Ovary (tissue), 9 donors: ENCODE measurements around the gene TSHZ2. TPM values are rescaled to one million over a fixed set of nuclear protein-coding genes. Genes with fewer than 3 reads are reported as not detected.

Experiments
- DNase-seq, 5 donors: peaks; one replicate each; pipeline ENCODE4 v3.0.0-alpha.2; 2019 to 2020
- H3K27ac ChIP-seq, 2 donors: fragments of 200-600 bp; one replicate each; pipeline versions ENCODE4 v1.5.1 to v1.8.0; 2019 to 2022
- H3K27me3 ChIP-seq: fragments of 200-600 bp; one replicate; pipeline ENCODE4 v1.8.0; 2022
- H3K36me3 ChIP-seq: fragments of 200-600 bp; sonication (generic); one replicate; pipeline ENCODE4 v1.5.1; 2019
- H3K4me1 ChIP-seq: one replicate; pipeline ENCODE4 v1.8.1; 2013; ENCODE audit warnings: mild to moderate bottlenecking, moderate library complexity; ENCODE audit not compliant: insufficient read depth
- H3K4me3 ChIP-seq: fragments of 200-600 bp; sonication (generic); one replicate; pipeline ENCODE4 v1.5.1; 2017
- H3K9me3 ChIP-seq, 2 donors: fragments of 200-600 bp in 1 of 2; sonication (generic) in 1 of 2; one replicate each; pipeline versions ENCODE4 v1.5.1 to v1.8.1; 2013 to 2019; ENCODE audit warnings: mild to moderate bottlenecking in 1 of 2, moderate library complexity in 1 of 2
- CTCF ChIP-seq, 3 donors: fragments of 450-650 bp in 2 of 3; fragments of 200-600 bp in 1 of 3; IDR thresholded peaks; one replicate each; pipeline versions ENCODE4 v1.5.1 to v1.8.0; 2016 to 2022; ENCODE audit warnings: antibody characterized with exemption in 3 of 3, mild to moderate bottlenecking in 1 of 3
- EP300 ChIP-seq: sonication (generic); formaldehyde crosslinking; IDR thresholded peaks from one replicate; pipeline ENCODE4 v1.6.1; 2017; ENCODE audit warnings: antibody characterized with exemption
- POLR2A ChIP-seq: fragments of 450-650 bp; IDR thresholded peaks from one replicate; pipeline ENCODE4 v1.6.1; 2017; ENCODE audit warnings: antibody characterized with exemption, mild to moderate bottlenecking, moderate library complexity
- WGBS, 3 donors: extraction: QIAGEN DNeasy Blood & Tissue Kit in 1 of 3; methylation state at CpG; one replicate each; pipeline versions ENCODE4 v1.1.5 to v1.1.7; 2013 to 2017; 5-methylcytosine and 5-hydroxymethylcytosine counted together
- intact Hi-C, 4 donors: fragments of 100-400 bp; cut with DNase I; formaldehyde crosslinking; loops; one replicate each; pipeline versions ENCODE4 v1.11.0 to v1.15.1; 2022 to 2023
- polyA plus RNA-seq, 2 donors: library from polyadenylated mRNA; stranded (reverse); fragments of 200-250 nt in 1 of 2; fragments of 350-450 nt in 1 of 2; fragmentation: Illumina TruSeq in 1 of 2; extraction: RNeasy Lipid Tissue Mini Kit (QIAGEN cat#74804) in 1 of 2; gene quantifications; one replicate each; pipeline ENCODE4 v1.2.3, GENCODE V29; 2013 to 2014
- total RNA-seq, 7 donors: library from RNA; depleted of rRNA in 2 of 7; stranded (reverse); fragments of >200 nt in 2 of 7; fragmentation: NEBNext Ultra II Directional in 3 of 7; extraction: Animal tissue kit (Norgen Biotek cat#: 25700) in 3 of 7; gene quantifications; one replicate each; pipeline versions ENCODE4 v1.1.0 to v1.2.4, GENCODE V29; 2016 to 2023
- donor health status: DM: no; HTN: no; CAD: no; lungs with moderate emphysema.
- donor health status: DM: no; HTN: no; CAD: no.
- donor health status: Bipolar disorder and iron deficiency.
- donor health status: DM: yes; HTN: yes; CAD: no.
- donor health status: DM: no; HTN: no; CAD: no.
- donor health status: DM: yes; HTN: yes; CAD: no.

TSHZ2 gene
- total and polyA plus RNA-seq, 9 donors: 18.2 to 113 (median 40.2) TPM

GRCh38 chr20:52924411-52925271 is 47.5 kb upstream of the TSHZ2 start:
- no peaks in the 10 kb centered on the region for H3K36me3 ChIP-seq
- TF ChIP-seq CTCF (IDR thresholded peaks at IDR 0.05): no peak
- no peak for TF ChIP-seq POLR2A
- no peak for TF ChIP-seq EP300
- no peak overlapping the region for H3K4me3 ChIP-seq
- intact Hi-C loops: no loop called here
- H3K27me3 ChIP-seq: no peaks in the 10 kb centered on the region
- H3K4me1 ChIP-seq: no peaks in the 10 kb centered on the region
- no peak overlapping the region for H3K27ac ChIP-seq
- no peak for DNase-seq
- no peaks in the 10 kb centered on the region for H3K9me3 ChIP-seq
- WGBS, 3 donors: 70 to 77% (median 76%) methylated on average over 9 of the region's 9 CpGs

- Histone ChIP-seq H3K36me3 (no peaks in the 10 kb centered on the region), H3K27me3 (no peaks in the 10 kb centered on the region), H3K4me1 (no peaks in the 10 kb centered on the region), H3K9me3 (no peaks in the 10 kb centered on the region), H3K4me3 (no peak overlapping the region), H3K27ac (no peak overlapping the region)
- TF ChIP-seq POLR2A: no peak
- no peak for TF ChIP-seq EP300
- TF ChIP-seq CTCF (IDR thresholded peaks at IDR 0.05): no peak
- intact Hi-C loops: no loop called here
- 6 to 15% (median 11%) methylated on average over 1 of the region's 1 CpG for WGBS, 3 donors
- DNase-seq: no peak
These were observed 45.7 kb upstream of the TSHZ2 start for GRCh38 chr20:52926505-52926904.

- H3K4me3 ChIP-seq: no peak overlapping the region
- DNase-seq: no peak
- H3K27ac ChIP-seq: no peak overlapping the region
- H3K27me3 ChIP-seq: no peaks in the 10 kb centered on the region
- no peaks in the 10 kb centered on the region for H3K9me3 ChIP-seq
- intact Hi-C loops: no loop called here
- 61 to 77% (median 65%) methylated on average over 1 of the region's 1 CpG for WGBS, 3 donors
- no peaks in the 10 kb centered on the region for H3K36me3 ChIP-seq
- no peak for TF ChIP-seq POLR2A
- TF ChIP-seq EP300: no peak
- TF ChIP-seq CTCF (IDR thresholded peaks at IDR 0.05): no peak
- H3K4me1 ChIP-seq: no peaks in the 10 kb centered on the region
These were observed 38.3 kb upstream of the TSHZ2 start for GRCh38 chr20:52933867-52934266.

GRCh38 chr20:52936351-52937340 is 35.5 kb upstream of the TSHZ2 start:
- WGBS, 3 donors: 79 to 84% (median 80%) methylated on average over 16 of the region's 16 CpGs
- H3K36me3 ChIP-seq: no peaks in the 10 kb centered on the region
- H3K4me3 ChIP-seq: no peak overlapping the region
- no peak overlapping the region for H3K27ac ChIP-seq
- no peaks in the 10 kb centered on the region for H3K9me3 ChIP-seq
- H3K27me3 ChIP-seq: no peaks in the 10 kb centered on the region
- TF ChIP-seq POLR2A (no peak), EP300 (no peak), CTCF (IDR thresholded peaks at IDR 0.05) (no peak)
- peaks cover 6% of the 10 kb centered on the region for H3K4me1 ChIP-seq
- intact Hi-C loops: no loop called here
- no peak for DNase-seq
